Kidney tubule cell (primary cell): ENCODE data around the gene CCDC85A.

Experiments
- DNase-seq: peaks from one replicate; pipeline ENCODE4 v3.0.0-alpha.2; 2018; ENCODE audit warnings: low spot score

CCDC85A gene

DNA sequence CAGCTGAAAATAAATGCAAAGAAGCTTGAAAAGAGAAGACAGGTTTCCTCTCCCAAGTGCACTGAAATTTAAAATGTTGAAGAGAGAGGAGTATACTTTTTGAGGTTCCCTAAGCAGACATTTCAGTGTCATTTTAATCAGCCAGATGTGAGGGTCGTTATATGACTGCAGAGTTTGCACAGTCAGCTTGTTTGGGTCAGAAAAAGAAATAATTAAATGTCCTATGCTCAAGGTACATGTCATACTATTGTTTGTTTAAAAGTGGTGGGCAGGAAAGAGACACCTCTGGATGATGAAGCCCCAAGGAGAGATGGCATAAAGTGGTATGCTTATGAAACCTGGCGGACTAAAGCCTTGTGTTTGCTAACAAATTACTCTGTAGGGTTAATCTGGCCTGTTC, 55.2 kb downstream of the CCDC85A start:
- DNase-seq, result no peak

- no peak for DNase-seq
Measured at GRCh38 chr2:56239437-56239836, 55.6 kb downstream of the CCDC85A start.

DNA sequence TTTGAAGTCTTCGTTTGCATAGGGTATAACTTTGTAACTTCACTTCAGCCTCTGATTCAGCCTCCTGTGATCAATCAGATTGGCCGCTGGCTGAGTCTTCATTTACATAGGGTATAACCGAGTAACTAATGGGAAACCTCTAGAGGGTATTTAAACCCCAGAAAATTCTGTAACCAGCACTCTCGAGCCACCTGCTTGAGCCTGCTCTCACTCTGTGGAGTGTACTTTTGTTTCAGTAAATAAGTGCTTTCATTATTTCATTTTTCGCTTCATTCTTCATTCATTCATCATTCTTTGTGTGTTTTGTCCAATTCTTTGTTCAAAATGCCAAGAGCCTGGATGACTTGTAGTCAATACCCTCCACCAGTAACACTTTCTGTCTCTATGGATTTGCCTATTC, 56.4 kb downstream of the CCDC85A start:
- no peak for DNase-seq

DNA sequence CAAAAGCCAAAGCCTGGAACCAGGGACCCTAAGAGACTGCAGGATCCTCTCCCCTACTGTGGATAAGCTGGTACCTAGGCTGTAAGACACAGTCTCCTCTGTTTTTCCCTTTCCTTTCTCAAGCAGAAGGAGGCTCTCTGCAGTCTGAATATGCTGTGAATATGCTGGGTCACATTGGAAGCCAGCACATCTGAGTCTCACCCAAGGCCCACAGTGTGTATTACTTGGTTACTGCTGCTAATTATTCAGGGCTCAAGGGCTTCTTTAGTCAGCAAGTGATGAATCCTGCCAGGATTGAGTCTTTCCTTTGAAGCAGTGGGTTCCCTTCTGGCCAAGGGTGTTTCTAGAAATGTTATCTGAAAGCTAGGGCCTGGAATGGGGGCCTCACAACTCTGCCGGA, 60.7 kb downstream of the CCDC85A start:
- DNase-seq, result no peak

GRCh38 chr2:56244911-56245530, 61.2 kb downstream of the CCDC85A start:
- no peak for DNase-seq

DNA sequence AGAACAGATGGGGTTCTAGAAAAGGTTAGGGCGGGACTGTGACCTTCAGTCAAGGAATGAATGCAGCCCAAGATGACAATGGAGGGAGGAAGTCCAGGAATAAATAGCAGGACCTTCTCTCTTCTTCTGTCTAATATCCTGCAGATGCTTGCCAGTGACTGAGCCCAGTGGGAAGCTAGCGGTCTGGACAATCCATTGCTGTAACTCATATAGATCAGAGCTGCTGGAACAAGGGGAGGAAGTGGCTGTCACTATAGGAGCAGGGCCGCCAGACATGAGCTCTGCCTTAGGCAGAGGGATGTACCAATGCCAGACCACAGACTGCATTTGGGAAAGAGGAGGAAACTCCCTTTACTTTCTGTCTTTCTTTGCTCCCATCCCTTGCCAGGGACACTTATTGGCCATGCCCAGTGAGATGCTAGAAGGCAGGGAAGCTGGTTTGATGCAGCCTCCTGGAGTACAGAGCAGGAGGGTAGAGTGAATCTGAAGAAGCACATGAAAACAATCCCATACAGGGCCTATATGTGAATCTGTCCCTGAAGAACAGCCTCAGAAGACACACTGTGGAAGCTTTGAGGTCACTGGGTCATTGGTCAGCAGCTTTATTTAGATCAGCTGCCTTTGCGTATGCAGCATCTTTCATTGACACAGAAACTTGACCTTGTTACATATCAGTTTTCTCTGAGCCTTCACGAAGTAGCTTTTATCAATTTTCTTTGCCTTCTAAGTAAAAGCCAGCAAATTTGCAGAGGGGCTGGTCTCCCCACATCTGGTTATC, 65.4 kb downstream of the CCDC85A start:
- DNase-seq, result no peak

GRCh38 chr2:56250153-56250729, 66.5 kb downstream of the CCDC85A start:
- no peak for DNase-seq

DNA sequence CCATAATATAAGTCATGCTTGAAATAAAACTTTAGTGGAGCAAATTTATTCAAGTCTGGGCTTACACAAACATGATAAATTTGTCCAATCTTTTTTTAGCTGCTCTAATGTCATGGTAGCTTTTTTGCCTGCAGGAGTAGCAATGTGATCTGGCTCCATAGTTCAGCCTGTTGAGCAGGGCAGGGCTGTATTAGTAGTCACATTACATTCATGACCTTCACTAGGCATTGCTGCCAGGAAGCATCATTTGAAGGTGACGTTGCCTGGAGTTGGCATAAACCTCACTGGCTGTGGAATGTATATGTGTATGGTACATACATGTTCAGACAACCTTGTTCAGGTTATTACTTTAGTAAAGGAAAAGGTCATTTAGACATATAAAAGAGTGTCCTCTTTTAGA, 76.6 kb downstream of the CCDC85A start:
- DNase-seq, result no peak

DNA sequence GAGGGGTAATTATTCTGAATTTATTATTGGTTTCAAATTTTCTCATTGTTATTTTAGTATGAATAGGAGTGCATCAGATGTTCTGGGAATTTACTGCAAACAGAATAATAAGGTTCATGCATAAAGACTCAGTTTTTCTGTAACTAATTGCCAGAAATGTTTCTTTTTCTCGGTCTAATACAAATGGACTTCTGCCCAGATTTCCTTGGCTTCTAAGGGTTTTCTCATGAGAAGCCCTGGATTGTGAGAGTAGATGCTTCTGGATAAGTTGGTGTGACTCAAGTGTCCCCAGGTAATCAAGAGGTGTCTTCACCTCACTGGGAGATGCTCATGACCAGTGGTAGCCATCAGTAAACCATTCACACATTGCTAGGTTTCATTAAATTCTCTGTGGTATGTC, 78.5 kb downstream of the CCDC85A start:
- no peak for DNase-seq

GRCh38 chr2:56263876-56264275, 80.1 kb downstream of the CCDC85A start:
- DNase-seq, result no peak

GRCh38 chr2:56266761-56267414, 83.1 kb downstream of the CCDC85A start:
- DNase-seq, result no peak

DNA sequence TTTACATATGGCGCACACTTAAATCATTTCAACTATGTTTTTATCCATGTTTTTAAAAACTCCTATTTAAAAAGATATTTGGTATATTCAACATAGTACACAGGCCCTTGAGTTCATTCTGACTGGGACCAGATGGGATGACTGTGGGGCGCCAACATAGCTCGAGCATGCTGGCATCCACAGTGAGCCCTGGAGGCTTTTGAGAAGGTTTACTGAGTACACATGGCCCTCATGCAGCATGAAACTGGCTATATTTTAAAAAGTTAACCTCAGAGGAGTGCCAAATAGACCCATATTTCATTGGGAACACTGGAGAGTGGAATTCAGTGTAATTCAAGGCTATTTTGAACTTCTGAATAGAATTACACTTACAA, 83.6 kb downstream of the CCDC85A start:
- no peak for DNase-seq

DNA sequence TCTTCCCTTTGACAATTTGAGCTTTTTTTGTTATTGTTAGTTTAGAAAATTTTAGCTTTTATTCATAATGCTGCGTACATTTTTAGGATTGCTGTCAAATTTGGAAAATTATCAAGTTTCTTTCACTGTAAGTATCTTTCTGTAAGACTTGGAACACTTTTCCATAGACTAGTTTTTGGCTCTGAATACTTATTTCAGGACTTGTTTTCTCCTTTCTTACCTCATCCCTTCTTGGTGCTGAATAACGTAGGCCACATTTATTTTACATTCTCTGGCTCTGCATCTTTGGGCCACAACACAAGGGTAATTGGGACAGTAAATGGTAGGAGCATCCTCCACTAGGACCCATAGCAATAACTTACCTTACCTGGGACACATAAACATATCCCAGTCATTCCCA, 85.1 kb downstream of the CCDC85A start:
- no peak for DNase-seq

- DNase-seq, result no peak
Measured at GRCh38 chr2:56271275-56271674, 87.5 kb downstream of the CCDC85A start.

- no peak for DNase-seq
Measured at GRCh38 chr2:56285224-56285623, 101.4 kb downstream of the CCDC85A start.

GRCh38 chr2:56286936-56287335, 103.1 kb downstream of the CCDC85A start:
- DNase-seq, result no peak

GRCh38 chr2:56287508-56287907, 103.7 kb downstream of the CCDC85A start:
- no peak for DNase-seq

DNA sequence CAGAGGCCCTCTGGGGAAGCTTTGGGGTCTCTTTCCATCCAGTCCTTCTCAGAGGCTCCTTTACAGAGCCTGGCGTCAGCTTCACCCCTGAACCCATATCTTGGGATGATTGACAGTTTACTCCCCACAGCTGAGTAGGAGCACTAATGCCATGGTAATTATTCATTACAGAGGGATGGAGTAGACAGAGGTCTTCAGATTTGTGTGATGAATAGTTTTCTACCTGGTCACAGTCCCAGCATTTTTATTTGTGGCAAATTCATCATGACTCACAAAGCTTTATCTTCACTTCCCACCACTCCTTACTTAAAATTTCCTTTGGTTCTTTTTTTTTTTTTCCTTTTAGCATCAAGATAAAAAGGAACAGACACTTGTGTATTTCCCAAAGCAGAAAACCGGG, 104.2 kb downstream of the CCDC85A start:
- DNase-seq, result peak; percentile 61

- DNase-seq, result no peak
Measured at GRCh38 chr2:56288838-56289580, 105.2 kb downstream of the CCDC85A start.

DNA sequence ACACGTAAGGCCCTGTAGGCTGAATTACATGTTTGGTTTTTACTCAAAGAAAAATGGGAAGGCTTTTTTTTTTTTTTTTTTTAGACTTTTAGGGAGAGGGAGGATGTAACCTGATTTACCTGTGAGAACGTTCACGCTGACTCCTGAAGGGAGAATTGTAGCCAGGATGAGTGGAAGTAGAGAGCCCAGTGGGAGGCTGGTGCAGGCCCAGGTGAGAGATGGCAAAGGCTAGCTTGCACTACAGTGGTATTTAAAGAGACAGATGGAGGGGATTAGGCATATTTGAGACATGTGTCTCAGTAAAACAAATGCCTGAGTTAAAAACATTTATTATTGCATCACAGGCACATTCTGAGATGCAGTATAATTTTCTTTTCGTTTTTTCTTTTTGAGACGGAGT, 107.9 kb downstream of the CCDC85A start:
- no peak for DNase-seq

DNA sequence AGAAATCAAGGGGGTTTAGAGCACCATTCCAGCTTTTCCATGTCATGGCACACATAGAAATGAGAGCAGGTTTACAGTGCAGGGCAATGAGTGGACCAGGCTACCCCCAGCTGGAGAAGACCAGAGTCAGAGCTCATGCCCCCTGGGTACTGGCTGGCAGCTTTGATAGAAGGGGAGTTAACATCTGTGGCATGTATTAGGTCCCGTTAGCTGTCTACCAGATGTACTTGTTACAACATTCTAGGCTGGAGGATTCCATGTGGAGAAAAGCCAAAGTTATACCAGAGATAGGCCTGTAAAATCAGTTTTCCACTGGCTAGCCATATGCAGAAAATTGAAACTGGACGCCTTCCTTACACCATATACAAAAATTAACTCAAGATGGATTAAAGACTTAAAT, 109.2 kb downstream of the CCDC85A start:
- DNase-seq, result no peak

- no peak for DNase-seq
Measured at GRCh38 chr2:56295666-56296065, 111.9 kb downstream of the CCDC85A start.
